HCT116 (cell line): ENCODE data around the gene CAB39. TPM values are rescaled to one million over a fixed set of nuclear protein-coding genes. Genes with fewer than 3 reads are reported as not detected.
A peak's percentile ranks its signal among the peaks of the same experiment; 100 is the strongest.

Experiments
- ATAC-seq: fragments of 200-7000 bp; cut with Tn5 transposase; 2 replicates; pipeline ENCODE4 v1.9.1; 2020; ENCODE audit warnings: mild to moderate bottlenecking, moderate library complexity
- BruUV-seq: library from RNA; stranded (reverse); fragments of 400-500 nt; replicated peaks from 2 replicates; lab custom pipeline; 2021; lab: Mats Ljungman, UMichigan
- CTCF ChIA-PET: fragments of 300-600 bp; sonication (Branson Sonifier 250); formaldehyde crosslinking; loops from one replicate; lab custom pipeline; 2021; ENCODE audit warnings: antibody characterized with exemption; lab: Charles Lee
- POLR2A ChIA-PET: fragments of 300-600, 350-600 bp; sonication (Branson Sonifier 250); formaldehyde crosslinking; loops from one replicate; lab custom pipeline; 2021; ENCODE audit warnings: antibody characterized with exemption; lab: Charles Lee
- RAD21 ChIA-PET, 2 experiments: fragments of 300-600 bp; sonication (Branson Sonifier 250); formaldehyde crosslinking; loops; one replicate each; lab custom pipeline; 2023; ENCODE audit warnings: low total read pairs in 2 of 2; ENCODE audit not compliant: uncharacterized antibody in 2 of 2, unreplicated experiment in 2 of 2, low non-redundant PET in 1 of 2; lab: Charles Lee
- DNase-seq: peaks from one replicate; pipeline ENCODE4 v3.0.0-alpha.2; 2010; ENCODE audit warnings: low read depth, low spot score
- H2AFZ ChIP-seq: fragments of 200-600 bp; shearing (Covaris generic), sonication (generic); 2 replicates; pipeline ENCODE4 v1.6.1; 2017; ENCODE audit warnings: low read depth, mixed run types, mixed read lengths, antibody characterized with exemption, low read length; ENCODE audit not compliant: poor library complexity, severe bottlenecking
- H3K27ac ChIP-seq: 2 replicates; pipeline ENCODE4 v1.5.1; 2012; ENCODE audit warnings: low read depth, low read length
- H3K27me3 ChIP-seq: fragments of 200-600 bp; sonication (generic); 2 replicates; pipeline ENCODE4 v1.6.1; 2016; ENCODE audit warnings: mixed run types, low read length, mixed read lengths; ENCODE audit not compliant: insufficient read depth
- H3K36me3 ChIP-seq, 2 experiments: fragments of 200-500 bp in 1 of 2; fragments of 200-600 bp in 1 of 2; sonication (Bioruptor generic) in 1 of 2; sonication (generic) in 1 of 2; 2 replicates each; pipeline versions ENCODE4 v1.5.1 to v1.6.1; 2014 to 2016; ENCODE audit warnings: low read length in 2 of 2, inconsistent platforms in 1 of 2, mixed read lengths in 1 of 2, mixed run types in 1 of 2; ENCODE audit not compliant: insufficient read depth in 2 of 2, control insufficient read depth in 1 of 2
- H3K4me1 ChIP-seq, 2 experiments: fragments of 200-600 bp in 1 of 2; sonication (generic) in 1 of 2; 2 replicates each; pipeline versions ENCODE4 v1.5.1 to v1.6.1; 2012 to 2017; ENCODE audit warnings: low read length in 2 of 2, inconsistent platforms in 1 of 2, mild to moderate bottlenecking in 1 of 2, mixed read lengths in 1 of 2, mixed run types in 1 of 2, moderate library complexity in 1 of 2; ENCODE audit not compliant: insufficient read depth in 2 of 2, control insufficient read depth in 1 of 2
- H3K4me2 ChIP-seq: fragments of 200-600 bp; sonication (generic); 2 replicates; pipeline ENCODE4 v1.6.1; 2017; ENCODE audit warnings: mixed run types, low read length, mixed read lengths
- H3K4me3 ChIP-seq, 2 experiments: fragments of 200-600 bp in 1 of 2; sonication (generic) in 1 of 2; replicated peaks in 1 of 2; 2 replicates each; pipeline ENCODE4 v1.5.1; 2011 to 2016; ENCODE audit warnings: low read length in 2 of 2, control low read depth in 1 of 2, low read depth in 1 of 2, mild to moderate bottlenecking in 1 of 2, mixed read lengths in 1 of 2, mixed run types in 1 of 2
- H3K79me2 ChIP-seq: fragments of 200-600 bp; sonication (generic); 2 replicates; pipeline ENCODE4 v1.6.1; 2017; ENCODE audit warnings: mild to moderate bottlenecking, mixed run types, low read length, moderate library complexity, mixed read lengths; ENCODE audit not compliant: insufficient read depth
- H3K9ac ChIP-seq: fragments of 200-600 bp; sonication (generic); 2 replicates; pipeline ENCODE4 v1.6.1; 2016; ENCODE audit warnings: low read length, mixed read lengths
- H3K9me2 ChIP-seq: fragments of 200-600 bp; sonication (generic), shearing (Covaris generic); 2 replicates; pipeline ENCODE4 v1.6.1; 2017; ENCODE audit warnings: mixed run types, mild to moderate bottlenecking, moderate library complexity; ENCODE audit not compliant: insufficient read depth
- H3K9me3 ChIP-seq, 2 experiments: fragments of 200-500 bp in 1 of 2; fragments of 200-600 bp in 1 of 2; sonication (Bioruptor generic) in 1 of 2; sonication (generic) in 1 of 2; 2 replicates each; pipeline ENCODE4 v1.6.1; 2014 to 2017; ENCODE audit warnings: low read length in 2 of 2, mixed read lengths in 2 of 2, inconsistent platforms in 1 of 2, low read depth in 1 of 2, mild to moderate bottlenecking in 1 of 2, mixed run types in 1 of 2, moderate library complexity in 1 of 2; ENCODE audit not compliant: control insufficient read depth in 1 of 2, insufficient read depth in 1 of 2
- H4K20me1 ChIP-seq: fragments of 200-600 bp; sonication (generic), shearing (Covaris generic); 2 replicates; pipeline ENCODE4 v1.6.1; 2017; ENCODE audit warnings: mixed run types, mild to moderate bottlenecking, moderate library complexity; ENCODE audit not compliant: insufficient read depth
- ATF3 ChIP-seq: IDR thresholded peaks from 2 replicates; pipeline ENCODE4 v1.6.1; 2012
- CTCF ChIP-seq, 3 experiments: fragments of 200-600 bp in 1 of 3; sonication (generic) in 1 of 3; IDR thresholded peaks in 2 of 3; conservative IDR thresholded peaks in 1 of 3; 2 replicates each; pipeline ENCODE4 v1.5.1; 2012 to 2017; ENCODE audit warnings: low read depth in 2 of 3, low read length in 2 of 3, antibody characterized with exemption in 1 of 3, borderline replicate concordance in 1 of 3, control low read depth in 1 of 3, mild to moderate bottlenecking in 1 of 3, mixed read lengths in 1 of 3, mixed run types in 1 of 3, moderate library complexity in 1 of 3; ENCODE audit not compliant: insufficient read depth in 1 of 3
- EGR1 ChIP-seq: IDR thresholded peaks from 2 replicates; pipeline ENCODE4 v1.6.1; 2012; ENCODE audit warnings: low read depth
- ELF1 ChIP-seq: IDR thresholded peaks from 2 replicates; pipeline ENCODE4 v1.6.1; 2012; ENCODE audit warnings: low read depth, borderline replicate concordance
- EZH2 ChIP-seq: fragments of 200-600 bp; sonication (generic); IDR thresholded peaks from 2 replicates; pipeline ENCODE4 v1.6.1; 2017; ENCODE audit warnings: antibody characterized with exemption, mixed run types
- EZH2phosphoT487 ChIP-seq: fragments of 200-600 bp; IDR thresholded peaks from 2 replicates; pipeline ENCODE4 v1.6.1; 2018; ENCODE audit warnings: antibody characterized with exemption, borderline replicate concordance
- FOSL1 ChIP-seq: IDR thresholded peaks from 2 replicates; pipeline ENCODE4 v1.6.1; 2012; ENCODE audit warnings: low read depth
- JUND ChIP-seq: IDR thresholded peaks from 2 replicates; pipeline ENCODE4 v1.6.1; 2012
- MAX ChIP-seq: IDR thresholded peaks from 2 replicates; pipeline ENCODE4 v1.6.1; 2012
- POLR2A ChIP-seq: IDR thresholded peaks from 2 replicates; pipeline ENCODE4 v1.7.0; 2011; ENCODE audit warnings: borderline replicate concordance; ENCODE audit not compliant: insufficient read depth, insufficient read length; ENCODE audit errors: extremely low read depth
- POLR2AphosphoS5 ChIP-seq: IDR thresholded peaks from 2 replicates; pipeline ENCODE4 v1.6.1; 2011; ENCODE audit warnings: mild to moderate bottlenecking, low read depth, low read length, moderate library complexity
- RAD21 ChIP-seq: IDR thresholded peaks from 2 replicates; pipeline ENCODE4 v1.6.1; 2012; ENCODE audit warnings: low read depth, mild to moderate bottlenecking
- REST ChIP-seq: IDR thresholded peaks from 2 replicates; pipeline ENCODE4 v1.6.1; 2012; ENCODE audit warnings: low read depth
- SP1 ChIP-seq: IDR thresholded peaks from 2 replicates; pipeline ENCODE4 v1.6.1; 2012; ENCODE audit warnings: low read depth
- TCF7L2 ChIP-seq: IDR thresholded peaks from 2 replicates; pipeline ENCODE4 v1.7.0; 2011; ENCODE audit warnings: borderline replicate concordance, inconsistent platforms; ENCODE audit not compliant: insufficient read depth, insufficient read length; ENCODE audit errors: extremely low read depth
- ZBTB33 ChIP-seq: IDR thresholded peaks from 2 replicates; pipeline ENCODE4 v1.6.1; 2011; ENCODE audit warnings: mild to moderate bottlenecking, low read length, moderate library complexity; ENCODE audit not compliant: insufficient replicate concordance; ENCODE audit errors: extremely low read depth
- ZFX ChIP-seq: fragments of 450-650 bp; IDR thresholded peaks from 2 replicates; pipeline ENCODE4 v1.6.1; 2017
- ZNF274 ChIP-seq: fragments of 200-500 bp; sonication (Bioruptor generic); IDR thresholded peaks from 2 replicates; pipeline ENCODE4 v1.6.1; 2014; ENCODE audit warnings: mild to moderate bottlenecking, low read depth, low read length, inconsistent platforms
- intact Hi-C: fragments of 100-400 bp; cut with micrococcal nuclease; formaldehyde crosslinking; loops from 2 replicates; pipeline ENCODE4 v1.10.0; 2022
- total RNA-seq: library from RNA; stranded (reverse); gene quantifications from one replicate; pipeline ENCODE4 v1.2.1, GENCODE V29; 2021; ENCODE audit not compliant: unreplicated experiment

Gene CAB39
- total RNA-seq, 1 experiment from 2014 or later = 63.6 TPM

- ATAC-seq = peak; percentile 87
- CTCF ChIA-PET = no interaction called here
- no peaks in the 10 kb centered on the region for H4K20me1 ChIP-seq
- TF ChIP-seq CTCF (IDR thresholded peaks at IDR 0.05 in 2 of 3, conservative IDR thresholded peaks at IDR 0.05 in 1 of 3; ENCODE audit: borderline replicate concordance in 1 of 3, insufficient read depth in 1 of 3, low read depth in 2 of 3, low read length in 2 of 3) (no peak), EZH2phosphoT487 (no peak), SP1 (peak; percentile 46; the same call in 1 of the 2 replicates), ZNF274 (no peak), ZFX (no peak), REST (no peak), POLR2A (no peak), POLR2AphosphoS5 (no peak), MAX (no peak), EZH2 (no peak), ELF1 (no peak), JUND (peak; percentile 57), ZBTB33 (no peak), FOSL1 (peak; percentile 38; the same call in 1 of the 2 replicates), EGR1 (no peak), TCF7L2 (no peak), ATF3 (no peak), RAD21 (no peak)
- TF ChIP-seq, all 23 proteins: peak for 3
- intact Hi-C loops = no loop called here
- no peak overlapping the region for H3K9ac ChIP-seq
- peak overlapping the region; percentile 73 for H2AFZ ChIP-seq
- H3K79me2 ChIP-seq = no peaks in the 10 kb centered on the region
- no peaks in the 10 kb centered on the region for H3K27me3 ChIP-seq
- H3K4me2 ChIP-seq = peak overlapping the region; percentile 48
- H3K36me3 ChIP-seq = no peaks in the 10 kb centered on the region
- BruUV-seq = no TSS peak
- 0 out of 2 replicates have a peak overlapping the region, but pooled peaks have one; percentile 19 for H3K27ac ChIP-seq
- ChIA-PET RAD21 (no interaction called here), POLR2A (no interaction called here)
- no peak overlapping the region for H3K4me3 ChIP-seq
- H3K9me3 ChIP-seq = no peaks in the 10 kb centered on the region
- H3K9me2 ChIP-seq = no peaks in the 10 kb centered on the region
- peaks cover 0 to 39% of the 10 kb centered on the region in 2 experiments; a peak in 2 of 4 replicates for H3K4me1 ChIP-seq
- peak; percentile 79 for DNase-seq
These were observed 15.0 kb upstream of the CAB39 start for GRCh38 chr2:230697676-230698075.
